Measurements from ENCODE around the gene HS6ST2.

DNA sequence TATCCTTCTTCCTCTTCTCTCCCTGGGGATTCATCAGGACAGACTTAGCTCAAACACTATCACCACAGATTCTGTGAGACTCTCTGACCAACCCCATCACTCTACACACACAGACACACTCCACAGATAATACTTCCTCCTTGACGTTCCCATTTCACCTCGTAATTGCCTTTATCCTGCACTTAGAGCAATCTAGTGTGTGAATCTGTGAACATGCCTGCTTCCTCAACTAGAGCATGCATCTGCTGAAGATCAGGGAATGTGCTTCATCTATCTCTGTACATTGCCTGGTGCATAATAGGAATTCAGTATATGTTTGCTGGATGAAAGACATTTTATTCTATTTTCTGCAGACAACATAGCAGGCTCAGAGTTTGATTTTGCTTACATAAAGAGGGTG is 25.1 kb upstream of the HS6ST2 start:
- TF ChIP-seq, protein P1, sequence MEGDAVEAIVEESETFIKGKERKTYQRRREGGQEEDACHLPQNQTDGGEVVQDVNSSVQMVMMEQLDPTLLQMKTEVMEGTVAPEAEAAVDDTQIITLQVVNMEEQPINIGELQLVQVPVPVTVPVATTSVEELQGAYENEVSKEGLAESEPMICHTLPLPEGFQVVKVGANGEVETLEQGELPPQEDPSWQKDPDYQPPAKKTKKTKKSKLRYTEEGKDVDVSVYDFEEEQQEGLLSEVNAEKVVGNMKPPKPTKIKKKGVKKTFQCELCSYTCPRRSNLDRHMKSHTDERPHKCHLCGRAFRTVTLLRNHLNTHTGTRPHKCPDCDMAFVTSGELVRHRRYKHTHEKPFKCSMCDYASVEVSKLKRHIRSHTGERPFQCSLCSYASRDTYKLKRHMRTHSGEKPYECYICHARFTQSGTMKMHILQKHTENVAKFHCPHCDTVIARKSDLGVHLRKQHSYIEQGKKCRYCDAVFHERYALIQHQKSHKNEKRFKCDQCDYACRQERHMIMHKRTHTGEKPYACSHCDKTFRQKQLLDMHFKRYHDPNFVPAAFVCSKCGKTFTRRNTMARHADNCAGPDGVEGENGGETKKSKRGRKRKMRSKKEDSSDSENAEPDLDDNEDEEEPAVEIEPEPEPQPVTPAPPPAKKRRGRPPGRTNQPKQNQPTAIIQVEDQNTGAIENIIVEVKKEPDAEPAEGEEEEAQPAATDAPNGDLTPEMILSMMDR (IDR thresholded peaks at IDR 0.05), result no peak
- TF ChIP-seq POLR2A (IDR thresholded peaks at IDR 0.05) (no peak), POLR2AphosphoS5 (IDR thresholded peaks at IDR 0.05) (no peak)
